Lower leg skin (tissue), 4 donors: ENCODE data around the gene TUB. TPM values are rescaled to one million over a fixed set of nuclear protein-coding genes. Genes with fewer than 3 reads are reported as not detected.

Experiments
- DNase-seq, 2 donors: peaks; one replicate each; pipeline ENCODE4 v3.0.0-alpha.2; 2019; ENCODE audit warnings: low spot score in 2 of 2
- H3K4me3 ChIP-seq: fragments of 200-600 bp; sonication (generic); 2 replicates; pipeline ENCODE4 v1.5.1; 2017; ENCODE audit warnings: mild to moderate bottlenecking, low read depth; ENCODE audit not compliant: poor library complexity, severe bottlenecking
- POLR2A ChIP-seq, 2 donors: fragments of 450-650 bp; IDR thresholded peaks; one replicate each; pipeline ENCODE4 v1.6.1; 2016 to 2017; ENCODE audit warnings: antibody characterized with exemption in 2 of 2, mild to moderate bottlenecking in 1 of 2, moderate library complexity in 1 of 2
- WGBS, 2 donors: methylation state at CpG; one replicate each; pipeline ENCODE4 v1.1.5; 2018; 5-methylcytosine and 5-hydroxymethylcytosine counted together
- intact Hi-C: fragments of 100-400 bp; cut with DNase I; formaldehyde crosslinking; loops from one replicate; pipeline ENCODE4 v1.15.0; 2023; ENCODE audit warnings: low total_unique reads
- total RNA-seq, 4 donors: library from RNA; depleted of rRNA; stranded (reverse); fragments of >200 nt; gene quantifications; one replicate each; pipeline ENCODE4 v1.1.0, GENCODE V29; 2016
- TF ChIP-seq, protein P1 (sequence below), 3 donors: fragments of 450-650 bp; IDR thresholded peaks; one replicate each; pipeline ENCODE4 v1.5.1; 2016; ENCODE audit warnings: antibody characterized with exemption in 3 of 3, mild to moderate bottlenecking in 3 of 3, moderate library complexity in 2 of 3

The TUB gene
- total RNA-seq, 4 donors from 2014 or later = 1.2 to 4.8 (median 2.5) TPM

DNA sequence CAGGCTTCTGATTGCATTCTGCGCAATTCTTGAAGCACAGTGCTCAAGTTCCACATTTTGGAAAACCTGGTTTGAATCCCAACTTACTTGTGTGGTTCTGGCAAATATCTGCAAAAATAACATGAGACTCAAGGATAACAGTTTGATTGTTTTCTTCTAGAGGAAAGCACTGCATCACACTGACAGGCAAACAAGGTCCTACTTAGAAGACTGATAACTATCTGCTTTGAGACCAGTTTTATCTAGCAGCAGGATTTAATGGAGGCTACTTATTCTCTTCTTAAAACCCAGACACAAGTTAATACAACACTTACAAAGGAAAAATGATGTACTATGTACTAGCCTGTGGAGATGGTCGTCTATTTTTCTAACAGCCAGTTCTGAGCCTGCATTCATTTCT lies 46.4 kb downstream of the TUB start:
- H3K4me3 ChIP-seq = no peak overlapping the region
- TF ChIP-seq, protein P1, sequence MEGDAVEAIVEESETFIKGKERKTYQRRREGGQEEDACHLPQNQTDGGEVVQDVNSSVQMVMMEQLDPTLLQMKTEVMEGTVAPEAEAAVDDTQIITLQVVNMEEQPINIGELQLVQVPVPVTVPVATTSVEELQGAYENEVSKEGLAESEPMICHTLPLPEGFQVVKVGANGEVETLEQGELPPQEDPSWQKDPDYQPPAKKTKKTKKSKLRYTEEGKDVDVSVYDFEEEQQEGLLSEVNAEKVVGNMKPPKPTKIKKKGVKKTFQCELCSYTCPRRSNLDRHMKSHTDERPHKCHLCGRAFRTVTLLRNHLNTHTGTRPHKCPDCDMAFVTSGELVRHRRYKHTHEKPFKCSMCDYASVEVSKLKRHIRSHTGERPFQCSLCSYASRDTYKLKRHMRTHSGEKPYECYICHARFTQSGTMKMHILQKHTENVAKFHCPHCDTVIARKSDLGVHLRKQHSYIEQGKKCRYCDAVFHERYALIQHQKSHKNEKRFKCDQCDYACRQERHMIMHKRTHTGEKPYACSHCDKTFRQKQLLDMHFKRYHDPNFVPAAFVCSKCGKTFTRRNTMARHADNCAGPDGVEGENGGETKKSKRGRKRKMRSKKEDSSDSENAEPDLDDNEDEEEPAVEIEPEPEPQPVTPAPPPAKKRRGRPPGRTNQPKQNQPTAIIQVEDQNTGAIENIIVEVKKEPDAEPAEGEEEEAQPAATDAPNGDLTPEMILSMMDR (IDR thresholded peaks at IDR 0.05) = no peak
- TF ChIP-seq POLR2A (IDR thresholded peaks at IDR 0.05) = no peak
- intact Hi-C loops = no loop called here
- no peak for DNase-seq
- 73 to 78% methylated on average over 2 of the region's 2 CpGs for WGBS, 2 donors

DNA sequence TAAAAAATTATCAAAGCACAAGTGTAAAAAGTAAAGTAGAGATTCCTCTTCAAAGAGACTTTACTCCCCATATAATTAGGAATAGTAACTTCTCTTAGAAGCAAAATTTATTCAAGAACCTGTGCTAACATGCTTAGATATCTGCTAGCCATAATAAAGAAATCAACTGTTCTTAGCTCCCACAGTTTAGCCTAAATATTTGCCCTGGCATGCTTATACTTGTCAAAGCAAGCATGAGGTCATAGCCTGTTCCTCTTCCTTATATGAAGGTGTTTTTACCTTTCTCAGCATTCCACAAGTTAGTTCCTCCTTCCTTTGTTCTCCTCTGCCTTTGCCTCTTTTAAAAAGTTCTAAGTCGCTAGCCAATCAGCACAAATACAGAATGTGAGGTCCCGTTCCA lies 57.5 kb downstream of the TUB start:
- TF ChIP-seq, protein P1 (IDR thresholded peaks at IDR 0.05) = no peak
- TF ChIP-seq POLR2A (IDR thresholded peaks at IDR 0.05) = no peak
- no peak for DNase-seq
- intact Hi-C loops = no loop called here
- no peak overlapping the region for H3K4me3 ChIP-seq
- 54 to 57% methylated on average over 2 of the region's 2 CpGs for WGBS, 2 donors

DNA sequence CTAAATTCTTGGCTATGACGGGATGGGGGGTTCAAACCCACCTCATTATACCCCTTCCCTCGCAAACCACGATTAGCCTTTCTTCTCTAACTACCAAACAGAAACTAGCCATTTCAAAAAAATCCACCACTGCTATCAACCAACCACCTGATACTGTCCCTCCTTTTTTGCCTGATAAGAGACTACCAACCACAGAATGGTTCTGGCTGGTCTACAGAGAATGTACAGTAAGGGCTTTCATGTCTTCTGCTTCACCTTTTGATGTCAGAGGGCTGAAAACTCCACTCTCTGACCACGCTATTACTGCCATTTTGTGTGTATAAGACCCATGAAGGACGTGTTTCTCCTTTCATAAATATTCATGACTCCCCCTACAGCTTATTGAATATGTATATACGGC lies 68.7 kb downstream of the TUB start:
- TF ChIP-seq, protein P1 (IDR thresholded peaks at IDR 0.05) = no peak
- no peak for TF ChIP-seq POLR2A (IDR thresholded peaks at IDR 0.05)
- 84 to 90% methylated on average over 6 of the region's 6 CpGs for whole genome bisulfite sequencing, 2 donors
- DNase-seq = no peak
- no peak overlapping the region for H3K4me3 ChIP-seq
- intact Hi-C loops = no loop called here

Other genes starting within 250 kb of the TUB start
- gene OR10A6, start 149.9 kb upstream of the TUB start, total RNA-seq = under 1 TPM in 3 of 4 donors, not detected in 1; 0.08 to 0.21 (median 0.17) TPM
- 1 to 10 TPM in 1 of 4 donors, under 1 TPM in 1, not detected in 2; 0.34 to 2.7 TPM for gene OR10A3, start 139.5 kb upstream of the TUB start, total RNA-seq
- 100 to 1,000 TPM in 1 of 4 donors, 10 to 100 TPM in 3; 56.7 to 115 (median 73.6) TPM for gene NLRP10, start 115.8 kb upstream of the TUB start, total RNA-seq
- 100 to 1,000 TPM; 316 to 432 (median 384) TPM for gene EIF3F, start 93.9 kb upstream of the TUB start, total RNA-seq
- 10 to 100 TPM; 13.7 to 39.3 (median 18.3) TPM for gene RIC3, start 87.8 kb downstream of the TUB start, total RNA-seq
- 10 to 100 TPM in 1 of 4 donors, 1 to 10 TPM in 3; 7.0 to 19.3 (median 8.4) TPM for gene LMO1, start 182.7 kb downstream of the TUB start, total RNA-seq